HCT116 (cell line): ENCODE measurements around the gene IFNGR2. TPM values are rescaled to one million over a fixed set of nuclear protein-coding genes. Genes with fewer than 3 reads are reported as not detected.
A peak's percentile ranks its signal among the peaks of the same experiment; 100 is the strongest.

ENCODE experiments used
- ATAC-seq: fragments of 200-7000 bp; cut with Tn5 transposase; 2 replicates; pipeline ENCODE4 v1.9.1; 2020; ENCODE audit warnings: mild to moderate bottlenecking, moderate library complexity
- BruUV-seq: library from RNA; stranded (reverse); fragments of 400-500 nt; replicated peaks from 2 replicates; lab custom pipeline; 2021; lab: Mats Ljungman, UMichigan
- CTCF ChIA-PET: fragments of 300-600 bp; sonication (Branson Sonifier 250); formaldehyde crosslinking; loops from one replicate; lab custom pipeline; 2021; ENCODE audit warnings: antibody characterized with exemption; lab: Charles Lee
- POLR2A ChIA-PET: fragments of 300-600, 350-600 bp; sonication (Branson Sonifier 250); formaldehyde crosslinking; loops from one replicate; lab custom pipeline; 2021; ENCODE audit warnings: antibody characterized with exemption; lab: Charles Lee
- RAD21 ChIA-PET, 2 experiments: fragments of 300-600 bp; sonication (Branson Sonifier 250); formaldehyde crosslinking; loops; one replicate each; lab custom pipeline; 2023; ENCODE audit warnings: low total read pairs in 2 of 2; ENCODE audit not compliant: uncharacterized antibody in 2 of 2, unreplicated experiment in 2 of 2, low non-redundant PET in 1 of 2; lab: Charles Lee
- DNase-seq: peaks from one replicate; pipeline ENCODE4 v3.0.0-alpha.2; 2010; ENCODE audit warnings: low read depth, low spot score
- H2AFZ ChIP-seq: fragments of 200-600 bp; shearing (Covaris generic), sonication (generic); 2 replicates; pipeline ENCODE4 v1.6.1; 2017; ENCODE audit warnings: low read depth, mixed run types, mixed read lengths, antibody characterized with exemption, low read length; ENCODE audit not compliant: poor library complexity, severe bottlenecking
- H3K27ac ChIP-seq: 2 replicates; pipeline ENCODE4 v1.5.1; 2012; ENCODE audit warnings: low read depth, low read length
- H3K27me3 ChIP-seq: fragments of 200-600 bp; sonication (generic); 2 replicates; pipeline ENCODE4 v1.6.1; 2016; ENCODE audit warnings: mixed run types, low read length, mixed read lengths; ENCODE audit not compliant: insufficient read depth
- H3K36me3 ChIP-seq, 2 experiments: fragments of 200-500 bp in 1 of 2; fragments of 200-600 bp in 1 of 2; sonication (Bioruptor generic) in 1 of 2; sonication (generic) in 1 of 2; 2 replicates each; pipeline versions ENCODE4 v1.5.1 to v1.6.1; 2014 to 2016; ENCODE audit warnings: low read length in 2 of 2, inconsistent platforms in 1 of 2, mixed read lengths in 1 of 2, mixed run types in 1 of 2; ENCODE audit not compliant: insufficient read depth in 2 of 2, control insufficient read depth in 1 of 2
- H3K4me1 ChIP-seq, 2 experiments: fragments of 200-600 bp in 1 of 2; sonication (generic) in 1 of 2; 2 replicates each; pipeline versions ENCODE4 v1.5.1 to v1.6.1; 2012 to 2017; ENCODE audit warnings: low read length in 2 of 2, inconsistent platforms in 1 of 2, mild to moderate bottlenecking in 1 of 2, mixed read lengths in 1 of 2, mixed run types in 1 of 2, moderate library complexity in 1 of 2; ENCODE audit not compliant: insufficient read depth in 2 of 2, control insufficient read depth in 1 of 2
- H3K4me2 ChIP-seq: fragments of 200-600 bp; sonication (generic); 2 replicates; pipeline ENCODE4 v1.6.1; 2017; ENCODE audit warnings: mixed run types, low read length, mixed read lengths
- H3K4me3 ChIP-seq, 2 experiments: fragments of 200-600 bp in 1 of 2; sonication (generic) in 1 of 2; replicated peaks in 1 of 2; 2 replicates each; pipeline ENCODE4 v1.5.1; 2011 to 2016; ENCODE audit warnings: low read length in 2 of 2, control low read depth in 1 of 2, low read depth in 1 of 2, mild to moderate bottlenecking in 1 of 2, mixed read lengths in 1 of 2, mixed run types in 1 of 2
- H3K79me2 ChIP-seq: fragments of 200-600 bp; sonication (generic); 2 replicates; pipeline ENCODE4 v1.6.1; 2017; ENCODE audit warnings: mild to moderate bottlenecking, mixed run types, low read length, moderate library complexity, mixed read lengths; ENCODE audit not compliant: insufficient read depth
- H3K9ac ChIP-seq: fragments of 200-600 bp; sonication (generic); 2 replicates; pipeline ENCODE4 v1.6.1; 2016; ENCODE audit warnings: low read length, mixed read lengths
- H3K9me2 ChIP-seq: fragments of 200-600 bp; sonication (generic), shearing (Covaris generic); 2 replicates; pipeline ENCODE4 v1.6.1; 2017; ENCODE audit warnings: mixed run types, mild to moderate bottlenecking, moderate library complexity; ENCODE audit not compliant: insufficient read depth
- H3K9me3 ChIP-seq, 2 experiments: fragments of 200-500 bp in 1 of 2; fragments of 200-600 bp in 1 of 2; sonication (Bioruptor generic) in 1 of 2; sonication (generic) in 1 of 2; 2 replicates each; pipeline ENCODE4 v1.6.1; 2014 to 2017; ENCODE audit warnings: low read length in 2 of 2, mixed read lengths in 2 of 2, inconsistent platforms in 1 of 2, low read depth in 1 of 2, mild to moderate bottlenecking in 1 of 2, mixed run types in 1 of 2, moderate library complexity in 1 of 2; ENCODE audit not compliant: control insufficient read depth in 1 of 2, insufficient read depth in 1 of 2
- H4K20me1 ChIP-seq: fragments of 200-600 bp; sonication (generic), shearing (Covaris generic); 2 replicates; pipeline ENCODE4 v1.6.1; 2017; ENCODE audit warnings: mixed run types, mild to moderate bottlenecking, moderate library complexity; ENCODE audit not compliant: insufficient read depth
- EGR1 ChIP-seq: IDR thresholded peaks from 2 replicates; pipeline ENCODE4 v1.6.1; 2012; ENCODE audit warnings: low read depth
- ELF1 ChIP-seq: IDR thresholded peaks from 2 replicates; pipeline ENCODE4 v1.6.1; 2012; ENCODE audit warnings: low read depth, borderline replicate concordance
- EZH2 ChIP-seq: fragments of 200-600 bp; sonication (generic); IDR thresholded peaks from 2 replicates; pipeline ENCODE4 v1.6.1; 2017; ENCODE audit warnings: antibody characterized with exemption, mixed run types
- EZH2phosphoT487 ChIP-seq: fragments of 200-600 bp; IDR thresholded peaks from 2 replicates; pipeline ENCODE4 v1.6.1; 2018; ENCODE audit warnings: antibody characterized with exemption, borderline replicate concordance
- JUND ChIP-seq: IDR thresholded peaks from 2 replicates; pipeline ENCODE4 v1.6.1; 2012
- MAX ChIP-seq: IDR thresholded peaks from 2 replicates; pipeline ENCODE4 v1.6.1; 2012
- POLR2AphosphoS5 ChIP-seq: IDR thresholded peaks from 2 replicates; pipeline ENCODE4 v1.6.1; 2011; ENCODE audit warnings: mild to moderate bottlenecking, low read depth, low read length, moderate library complexity
- RAD21 ChIP-seq: IDR thresholded peaks from 2 replicates; pipeline ENCODE4 v1.6.1; 2012; ENCODE audit warnings: low read depth, mild to moderate bottlenecking
- TCF7L2 ChIP-seq: IDR thresholded peaks from 2 replicates; pipeline ENCODE4 v1.7.0; 2011; ENCODE audit warnings: borderline replicate concordance, inconsistent platforms; ENCODE audit not compliant: insufficient read depth, insufficient read length; ENCODE audit errors: extremely low read depth
- YY1 ChIP-seq: IDR thresholded peaks from 2 replicates; pipeline ENCODE4 v1.6.1; 2011; ENCODE audit warnings: low read length, low read depth, moderate library complexity, mild to moderate bottlenecking; ENCODE audit not compliant: insufficient replicate concordance; ENCODE audit errors: extremely low read depth
- ZBTB33 ChIP-seq: IDR thresholded peaks from 2 replicates; pipeline ENCODE4 v1.6.1; 2011; ENCODE audit warnings: mild to moderate bottlenecking, low read length, moderate library complexity; ENCODE audit not compliant: insufficient replicate concordance; ENCODE audit errors: extremely low read depth
- ZFX ChIP-seq: fragments of 450-650 bp; IDR thresholded peaks from 2 replicates; pipeline ENCODE4 v1.6.1; 2017
- intact Hi-C: fragments of 100-400 bp; cut with micrococcal nuclease; formaldehyde crosslinking; loops from 2 replicates; pipeline ENCODE4 v1.10.0; 2022
- total RNA-seq: library from RNA; stranded (reverse); gene quantifications from one replicate; pipeline ENCODE4 v1.2.1, GENCODE V29; 2021; ENCODE audit not compliant: unreplicated experiment
- TF ChIP-seq, protein P1 (sequence below): IDR thresholded peaks from 2 replicates; pipeline ENCODE4 v1.6.1; 2012; ENCODE audit warnings: low read depth

The IFNGR2 gene
- total RNA-seq, 1 experiment from 2014 or later: 44.6 TPM

- Histone ChIP-seq H3K9me2 (no peaks in the 10 kb centered on the region), H3K4me2 (no peak overlapping the region), H3K9ac (no peak overlapping the region), H3K27ac (no peak overlapping the region), H3K9me3 (no peaks in the 10 kb centered on the region), H3K4me1 (no peaks in the 10 kb centered on the region), H3K27me3 (no peaks in the 10 kb centered on the region), H4K20me1 (no peaks in the 10 kb centered on the region), H2AFZ (no peak overlapping the region), H3K79me2 (no peaks in the 10 kb centered on the region), H3K4me3 (no peak overlapping the region), H3K36me3 (peaks cover 9 to 14% of the 10 kb centered on the region in 2 experiments; a peak in 3 of 4 replicates)
- intact Hi-C loops: no loop called here
- ChIA-PET POLR2A (no interaction called here), CTCF (no interaction called here), RAD21 (no interaction called here)
- TSS peak; percentile 59 for BruUV-seq
- ATAC-seq (no peak), DNase-seq (no peak)
- TF ChIP-seq RAD21: no peak
- TF ChIP-seq, protein P1, sequence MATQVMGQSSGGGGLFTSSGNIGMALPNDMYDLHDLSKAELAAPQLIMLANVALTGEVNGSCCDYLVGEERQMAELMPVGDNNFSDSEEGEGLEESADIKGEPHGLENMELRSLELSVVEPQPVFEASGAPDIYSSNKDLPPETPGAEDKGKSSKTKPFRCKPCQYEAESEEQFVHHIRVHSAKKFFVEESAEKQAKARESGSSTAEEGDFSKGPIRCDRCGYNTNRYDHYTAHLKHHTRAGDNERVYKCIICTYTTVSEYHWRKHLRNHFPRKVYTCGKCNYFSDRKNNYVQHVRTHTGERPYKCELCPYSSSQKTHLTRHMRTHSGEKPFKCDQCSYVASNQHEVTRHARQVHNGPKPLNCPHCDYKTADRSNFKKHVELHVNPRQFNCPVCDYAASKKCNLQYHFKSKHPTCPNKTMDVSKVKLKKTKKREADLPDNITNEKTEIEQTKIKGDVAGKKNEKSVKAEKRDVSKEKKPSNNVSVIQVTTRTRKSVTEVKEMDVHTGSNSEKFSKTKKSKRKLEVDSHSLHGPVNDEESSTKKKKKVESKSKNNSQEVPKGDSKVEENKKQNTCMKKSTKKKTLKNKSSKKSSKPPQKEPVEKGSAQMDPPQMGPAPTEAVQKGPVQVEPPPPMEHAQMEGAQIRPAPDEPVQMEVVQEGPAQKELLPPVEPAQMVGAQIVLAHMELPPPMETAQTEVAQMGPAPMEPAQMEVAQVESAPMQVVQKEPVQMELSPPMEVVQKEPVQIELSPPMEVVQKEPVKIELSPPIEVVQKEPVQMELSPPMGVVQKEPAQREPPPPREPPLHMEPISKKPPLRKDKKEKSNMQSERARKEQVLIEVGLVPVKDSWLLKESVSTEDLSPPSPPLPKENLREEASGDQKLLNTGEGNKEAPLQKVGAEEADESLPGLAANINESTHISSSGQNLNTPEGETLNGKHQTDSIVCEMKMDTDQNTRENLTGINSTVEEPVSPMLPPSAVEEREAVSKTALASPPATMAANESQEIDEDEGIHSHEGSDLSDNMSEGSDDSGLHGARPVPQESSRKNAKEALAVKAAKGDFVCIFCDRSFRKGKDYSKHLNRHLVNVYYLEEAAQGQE: no peak
Measured at GRCh38 chr21:33355355-33355754, 47.9 kb upstream of the IFNGR2 start.

- no peak overlapping the region for H3K4me2 ChIP-seq
- ChIA-PET RAD21 (no interaction called here), CTCF (no interaction called here), POLR2A (no interaction called here)
- no peaks in the 10 kb centered on the region for H3K79me2 ChIP-seq
- DNase-seq (no peak), ATAC-seq (no peak)
- H3K4me1 ChIP-seq: peaks cover under 1 to 4% of the 10 kb centered on the region in 2 experiments; a peak in 1 of 4 replicates
- no peak overlapping the region for H2AFZ ChIP-seq
- BruUV-seq: no TSS peak
- intact Hi-C loops: no loop called here
- no peaks in the 10 kb centered on the region for H3K9me2 ChIP-seq
- H3K9me3 ChIP-seq: no peaks in the 10 kb centered on the region
- H3K27me3 ChIP-seq: no peaks in the 10 kb centered on the region
- H3K4me3 ChIP-seq: no peak overlapping the region
- TF ChIP-seq ELF1 (no peak), TCF7L2 (no peak), MAX (no peak), EGR1 (no peak), YY1 (no peak), EZH2 (no peak), POLR2AphosphoS5 (no peak), ZBTB33 (no peak), JUND (no peak), EZH2phosphoT487 (no peak), ZFX (no peak)
- H3K9ac ChIP-seq: no peak overlapping the region
- peaks cover 9 to 14% of the 10 kb centered on the region in 2 experiments; a peak in 3 of 4 replicates for H3K36me3 ChIP-seq
- no peak overlapping the region for H3K27ac ChIP-seq
- no peaks in the 10 kb centered on the region for H4K20me1 ChIP-seq
Measured at GRCh38 chr21:33355996-33356395, 47.2 kb upstream of the IFNGR2 start.
